Left cardiac atrium (tissue), 4 donors: ENCODE results near the gene ASTN1. TPM values are rescaled to one million over a fixed set of nuclear protein-coding genes. Genes with fewer than 3 reads are reported as not detected.
"Not testable (repeated sequence)": the region's sequence is repeated elsewhere in the genome, so short reads cannot be mapped to it uniquely, and the experiment has no call there.

Experiments
- ATAC-seq, 2 donors: fragments of 200-7000 bp; cut with Tn5 transposase; one replicate each; pipeline ENCODE4 v1.9.1; 2020; ENCODE audit warnings: mild to moderate bottlenecking in 2 of 2, moderate library complexity in 2 of 2
- DNase-seq: peaks from one replicate; pipeline ENCODE4 v3.0.0-alpha.2; 2020
- intact Hi-C, 2 donors: fragments of 100-400 bp; cut with DNase I; formaldehyde crosslinking; loops; one replicate each; pipeline versions ENCODE4 v1.14.1 to v1.15.1; 2022 to 2023
- total RNA-seq, 2 donors: library from RNA; stranded (reverse); fragmentation: NEBNext Ultra II Directional; extraction: Animal tissue kit (Norgen Biotek cat#: 25700); gene quantifications; one replicate each; pipeline ENCODE4 v1.2.1, GENCODE V29; 2021
- donor health status: DM: no; HTN: yes; CAD: no.
- donor health status: DM: no; HTN: yes; CAD: no; lungs with severe emphysema.
- donor health status: DM: yes; HTN: yes; CAD: no.
- donor health status: Dilated cardiomyopathy.

The ASTN1 gene
- total RNA-seq, 2 donors from 2014 or later = 0.79 to 0.94 TPM

GRCh38 chr1:177122461-177123251 is 41.9 kb downstream of the ASTN1 start:
- DNase-seq (no peak), ATAC-seq (no peak)
- intact Hi-C loops = no loop called here

- intact Hi-C loops = no loop called here
- DNase-seq (no peak), ATAC-seq (no peak)
These were observed 45.2 kb downstream of the ASTN1 start for GRCh38 chr1:177119311-177119710.

- no peak for DNase-seq
- intact Hi-C loops = no loop called here
- ATAC-seq = no peak
These were observed 45.6 kb downstream of the ASTN1 start for GRCh38 chr1:177118901-177119300.

GRCh38 chr1:177116941-177117340 is 47.6 kb downstream of the ASTN1 start:
- intact Hi-C loops = no loop called here
- ATAC-seq (no peak), DNase-seq (no peak)

GRCh38 chr1:177106614-177107365 is 57.7 kb downstream of the ASTN1 start:
- intact Hi-C loops = no loop called here
- DNase-seq (no peak), ATAC-seq (no peak)

GRCh38 chr1:177106196-177106595 is 58.3 kb downstream of the ASTN1 start:
- ATAC-seq = no peak
- intact Hi-C loops = no loop called here
- no peak for DNase-seq

GRCh38 chr1:177103005-177103852 is 61.3 kb downstream of the ASTN1 start:
- intact Hi-C loops = no loop called here
- ATAC-seq (no peak), DNase-seq (no peak)

- DNase-seq (no peak), ATAC-seq (no peak)
- intact Hi-C loops = no loop called here
These were observed 72.5 kb downstream of the ASTN1 start for GRCh38 chr1:177092001-177092400.

GRCh38 chr1:177091040-177091439 is 73.5 kb downstream of the ASTN1 start:
- intact Hi-C loops = no loop called here
- ATAC-seq (no peak), DNase-seq (no peak)

GRCh38 chr1:177088966-177089365 is 75.5 kb downstream of the ASTN1 start:
- DNase-seq (no peak), ATAC-seq (no peak)
- intact Hi-C loops = no loop called here

GRCh38 chr1:177082855-177083693 is 81.4 kb downstream of the ASTN1 start:
- ATAC-seq = peak in 1 of 2 donors; percentile 59
- no peak for DNase-seq
- intact Hi-C loops = no loop called here

- DNase-seq (no peak), ATAC-seq (no peak)
- intact Hi-C loops = no loop called here
These were observed 83.9 kb downstream of the ASTN1 start for GRCh38 chr1:177080564-177080963.

- ATAC-seq = no peak
- intact Hi-C loops = no loop called here
- no peak for DNase-seq
These were observed 86.6 kb downstream of the ASTN1 start for GRCh38 chr1:177077734-177078499.

GRCh38 chr1:177077006-177077405 is 87.5 kb downstream of the ASTN1 start:
- ATAC-seq (no peak), DNase-seq (no peak)
- intact Hi-C loops = no loop called here

GRCh38 chr1:177074811-177075210 is 89.7 kb downstream of the ASTN1 start:
- ATAC-seq, DNase-seq, intact Hi-C loops: not testable (repeated sequence)

- DNase-seq = no peak
- intact Hi-C loops = no loop called here
- ATAC-seq = peak in 1 of 2 donors; percentile 17
These were observed 95.0 kb downstream of the ASTN1 start for GRCh38 chr1:177069490-177069889.

GRCh38 chr1:177067752-177068410 is 96.6 kb downstream of the ASTN1 start:
- no peak for ATAC-seq
- DNase-seq = no peak

GRCh38 chr1:177065430-177065829 is 99.1 kb downstream of the ASTN1 start:
- ATAC-seq (no peak), DNase-seq (no peak)
- intact Hi-C loops = no loop called here

More at GRCh38 chr1:177067752-177068410, 96.6 kb downstream of the ASTN1 start:
- intact Hi-C loops = no loop called here
